HG02759 (cell line): Measurements from ENCODE around the gene PIM1.
"Not testable (repeated sequence)": the region's sequence is repeated elsewhere in the genome, so short reads cannot be mapped to it uniquely, and the experiment has no call there.

Source experiments
- ATAC-seq: cut with Tn5 transposase; IDR thresholded peaks from one replicate; pipeline ENCODE4 v1.9.1; 2021; ENCODE audit warnings: mild to moderate bottlenecking, moderate library complexity; ENCODE audit not compliant: unreplicated experiment

The PIM1 gene

GRCh38 chr6:37169496-37170272 is at the start of gene PIM1:
Gene PIM1, plus strand, starts transcription at chr6:37170152. Its CDS starts 424 bp downstream, at chr6:37170576.
- peak; percentile 77 for ATAC-seq

DNA sequence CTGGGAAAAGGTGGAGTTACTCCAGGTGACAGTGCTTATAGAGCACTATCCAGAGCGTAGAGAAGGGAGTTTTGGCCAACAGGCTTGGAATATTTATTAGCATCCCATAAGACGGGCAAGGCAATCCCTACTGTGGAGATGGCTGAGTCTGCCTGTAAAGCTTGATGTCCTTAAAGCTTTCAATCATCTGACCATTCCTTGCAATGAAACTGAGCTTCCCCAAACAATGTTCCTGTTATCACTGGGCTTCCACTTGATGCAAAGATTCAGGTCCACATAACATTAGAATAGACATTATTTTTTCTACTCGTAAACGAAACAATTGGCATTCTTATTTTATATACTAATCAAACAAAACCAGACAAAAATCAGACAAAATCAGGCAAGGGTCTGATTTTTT is 48.4 kb upstream of the PIM1 start:
- ATAC-seq = no peak

GRCh38 chr6:37122861-37123260 is 47.1 kb upstream of the PIM1 start:
- ATAC-seq = no peak

DNA sequence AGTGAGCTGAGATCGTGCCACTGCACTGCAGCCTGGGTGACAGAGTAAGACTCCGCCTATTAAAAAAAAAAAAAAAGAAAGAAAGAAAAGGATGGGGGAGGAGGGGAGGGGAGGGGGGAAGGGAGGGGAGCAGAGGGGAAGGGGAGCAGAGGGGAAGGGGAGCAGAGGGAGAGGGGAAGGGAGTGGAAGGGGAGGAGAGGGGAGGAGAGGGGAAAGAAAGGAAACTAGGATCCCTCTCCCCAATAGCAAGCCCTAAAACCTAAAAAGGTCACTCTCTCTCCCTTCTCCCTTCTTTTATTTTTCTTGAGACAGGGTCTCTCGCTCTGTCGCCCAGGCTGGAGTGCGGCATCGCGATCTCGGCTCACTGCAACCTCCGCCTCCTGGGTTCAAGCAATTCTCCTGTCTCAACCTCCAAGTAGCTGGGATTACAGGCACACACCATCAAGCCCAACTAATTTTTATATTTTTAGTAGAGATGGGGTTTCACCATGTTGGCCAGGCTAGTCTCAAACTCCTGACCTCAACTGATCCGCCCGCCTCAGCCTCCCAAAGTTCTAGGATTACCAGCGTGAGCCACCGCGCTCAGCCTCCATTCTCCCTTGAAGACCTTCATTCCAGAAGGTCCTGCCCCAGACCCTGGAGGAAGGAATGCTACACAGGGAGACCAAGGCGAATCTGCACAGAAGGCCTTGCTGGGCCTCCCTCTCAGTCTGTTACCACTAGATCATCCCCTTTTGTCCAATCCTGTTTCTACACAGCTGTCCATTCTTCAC is 45.8 kb upstream of the PIM1 start:
- no peak for ATAC-seq

DNA sequence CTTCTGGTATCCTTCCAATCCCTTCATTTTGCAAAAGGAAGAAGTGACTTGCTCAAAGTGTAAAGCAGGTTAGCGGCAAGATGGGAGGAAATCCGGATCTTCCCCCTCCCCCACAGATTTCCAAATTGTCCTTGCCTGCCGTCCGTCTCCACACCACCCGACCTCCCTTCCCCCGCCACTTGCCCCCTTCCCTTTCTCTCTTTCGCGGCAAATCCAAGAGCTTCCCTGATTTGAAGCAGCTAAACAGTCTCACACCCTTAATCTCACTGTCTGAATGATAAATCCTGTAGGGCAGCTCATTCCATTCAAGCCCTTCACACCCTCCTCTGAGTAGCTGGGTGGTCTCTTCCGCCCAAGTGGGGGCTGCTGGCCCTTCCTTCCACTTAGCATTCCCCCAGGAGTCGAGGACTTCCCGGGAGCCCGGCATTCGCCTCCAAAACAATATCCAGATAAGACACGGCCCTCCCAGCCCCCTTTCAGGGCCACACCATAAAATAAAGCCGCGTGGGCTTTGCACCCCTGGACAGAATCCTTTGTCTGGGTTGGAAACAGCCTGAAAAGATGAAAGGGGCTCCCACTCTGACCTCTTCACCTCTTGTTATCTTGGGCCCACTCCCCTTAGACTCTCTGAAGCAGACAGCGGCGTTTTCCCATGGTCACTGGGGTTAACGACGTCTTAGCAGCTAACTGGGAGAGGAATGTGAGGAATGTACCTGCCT is 44.0 kb upstream of the PIM1 start:
- no peak for ATAC-seq

GRCh38 chr6:37126493-37126958 is 43.4 kb upstream of the PIM1 start:
- no peak for ATAC-seq

GRCh38 chr6:37126961-37127616 is 42.9 kb upstream of the PIM1 start:
- no peak for ATAC-seq

DNA sequence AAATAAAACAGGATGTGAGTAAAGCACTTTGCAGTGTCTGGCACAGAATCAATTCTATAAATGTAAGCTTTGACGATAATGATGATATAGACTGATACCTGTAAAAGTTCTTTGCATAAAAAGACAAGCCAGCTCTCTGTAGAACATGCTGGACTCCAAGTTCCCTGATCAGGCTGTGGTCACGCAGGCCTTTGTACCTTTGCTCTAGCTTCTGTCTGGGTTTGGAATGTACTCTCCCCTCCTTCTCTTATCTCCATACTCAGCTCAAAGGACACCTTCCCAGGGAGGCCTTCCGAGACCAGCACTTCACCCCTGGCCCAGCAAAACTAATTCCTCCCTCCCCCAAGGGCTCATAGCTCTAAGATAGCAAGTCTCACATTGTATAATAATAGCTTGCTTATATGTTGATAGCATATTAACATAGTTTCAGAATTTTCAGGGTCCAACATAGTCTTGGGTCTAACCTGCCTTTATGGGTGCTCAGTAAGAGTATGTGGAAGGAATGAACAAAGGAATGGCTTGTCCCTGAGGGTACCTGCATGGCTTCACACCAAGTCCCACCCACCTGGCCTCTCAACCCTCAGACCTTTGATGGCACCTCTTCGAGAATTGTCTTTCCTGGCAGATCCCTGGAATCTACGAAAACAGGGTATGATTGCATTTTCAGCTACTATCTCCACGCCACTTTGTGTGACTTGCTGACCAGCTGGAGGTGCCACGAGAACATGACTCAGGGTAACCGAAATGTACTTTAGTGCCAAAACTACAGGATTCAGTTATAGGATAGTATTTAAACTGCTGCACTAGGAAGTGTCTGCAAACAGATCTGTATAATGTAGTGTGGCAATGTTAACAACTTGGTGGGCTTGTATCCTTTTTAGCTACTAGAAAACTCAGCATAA is 41.7 kb upstream of the PIM1 start:
- ATAC-seq = no peak

- not testable (repeated sequence) for ATAC-seq
Measured at GRCh38 chr6:37128863-37129443, 41.0 kb upstream of the PIM1 start.

- ATAC-seq = no peak
Measured at GRCh38 chr6:37129566-37129965, 40.4 kb upstream of the PIM1 start.

DNA sequence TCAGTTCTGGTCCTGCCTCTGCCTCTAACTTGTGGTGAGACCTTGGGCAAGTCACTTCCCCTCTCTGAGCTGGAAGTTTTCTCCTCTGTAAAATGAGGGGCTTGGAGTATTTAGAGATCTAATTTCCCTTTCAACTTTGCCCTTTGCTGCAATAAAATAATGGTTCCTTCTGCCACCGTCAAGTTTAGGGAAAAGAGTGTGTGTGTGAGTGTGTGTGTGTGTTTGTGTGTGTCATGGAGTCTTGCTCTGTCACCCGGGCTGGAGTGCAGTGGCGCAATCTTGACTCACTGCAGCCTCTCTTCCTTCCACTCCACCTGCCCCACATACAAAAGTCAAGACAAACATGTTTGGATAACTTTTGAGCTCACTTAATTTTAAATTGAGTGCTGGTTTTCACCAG is 39.2 kb upstream of the PIM1 start:
- ATAC-seq = no peak

DNA sequence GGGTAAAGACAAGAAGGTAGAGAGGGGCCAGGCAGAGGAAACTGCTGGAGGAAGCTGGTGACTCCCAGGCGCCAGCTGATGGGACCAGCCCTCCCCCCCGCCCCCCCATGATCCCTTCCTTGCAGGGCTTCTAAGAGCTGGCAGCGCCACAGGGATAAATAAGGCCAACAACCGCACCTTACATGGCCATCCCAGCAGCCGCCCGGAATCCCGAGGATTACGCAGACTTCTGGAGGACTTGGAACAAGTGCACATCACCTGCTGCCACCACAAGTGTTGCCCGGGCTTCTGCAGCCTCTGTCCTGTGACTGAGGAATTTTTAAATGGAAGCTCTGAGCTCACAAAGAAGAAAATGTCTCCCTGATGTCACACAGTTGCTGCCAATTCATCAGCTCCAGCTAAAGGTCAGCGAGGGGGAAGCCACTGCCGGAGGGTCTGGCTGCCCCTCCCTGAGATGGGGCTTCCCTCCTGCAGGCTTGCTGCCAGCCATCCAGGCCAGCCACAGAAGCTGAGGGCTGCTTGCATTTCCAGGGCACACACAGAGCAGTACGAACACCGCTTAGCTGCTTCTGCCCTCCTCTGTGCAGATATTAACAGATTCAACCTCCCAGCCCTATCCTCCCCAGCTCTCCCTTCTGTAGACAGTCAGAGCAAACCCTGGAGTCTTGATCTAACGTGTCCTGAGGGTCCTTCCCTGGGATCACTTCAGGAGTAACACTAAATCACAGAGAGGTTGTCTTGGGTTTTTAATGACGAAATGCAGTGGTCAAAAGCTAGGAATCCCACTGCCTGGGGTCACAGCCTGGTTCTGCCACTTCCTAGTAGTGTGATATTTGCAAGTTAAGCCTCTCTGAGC is 38.6 kb upstream of the PIM1 start:
- no peak for ATAC-seq

GRCh38 chr6:37131960-37132253 is 38.0 kb upstream of the PIM1 start:
- no peak for ATAC-seq

DNA sequence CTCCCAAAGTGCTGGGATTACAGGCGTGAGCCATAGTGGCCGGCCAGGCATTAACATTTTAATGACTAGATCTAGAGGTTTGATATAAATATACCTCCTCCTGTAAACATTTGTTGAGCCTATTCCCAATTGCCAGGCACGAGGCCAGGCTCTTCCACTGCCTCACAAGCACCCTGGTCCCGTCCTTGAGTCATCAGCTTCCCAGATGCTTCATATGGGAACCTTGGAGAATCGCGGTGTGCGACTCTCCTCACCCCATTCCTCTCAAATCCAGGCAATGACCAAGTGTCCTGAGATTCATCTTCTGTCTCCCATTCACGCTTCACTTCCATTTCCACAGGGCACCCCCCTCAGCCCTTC is 35.9 kb upstream of the PIM1 start:
- ATAC-seq = no peak

DNA sequence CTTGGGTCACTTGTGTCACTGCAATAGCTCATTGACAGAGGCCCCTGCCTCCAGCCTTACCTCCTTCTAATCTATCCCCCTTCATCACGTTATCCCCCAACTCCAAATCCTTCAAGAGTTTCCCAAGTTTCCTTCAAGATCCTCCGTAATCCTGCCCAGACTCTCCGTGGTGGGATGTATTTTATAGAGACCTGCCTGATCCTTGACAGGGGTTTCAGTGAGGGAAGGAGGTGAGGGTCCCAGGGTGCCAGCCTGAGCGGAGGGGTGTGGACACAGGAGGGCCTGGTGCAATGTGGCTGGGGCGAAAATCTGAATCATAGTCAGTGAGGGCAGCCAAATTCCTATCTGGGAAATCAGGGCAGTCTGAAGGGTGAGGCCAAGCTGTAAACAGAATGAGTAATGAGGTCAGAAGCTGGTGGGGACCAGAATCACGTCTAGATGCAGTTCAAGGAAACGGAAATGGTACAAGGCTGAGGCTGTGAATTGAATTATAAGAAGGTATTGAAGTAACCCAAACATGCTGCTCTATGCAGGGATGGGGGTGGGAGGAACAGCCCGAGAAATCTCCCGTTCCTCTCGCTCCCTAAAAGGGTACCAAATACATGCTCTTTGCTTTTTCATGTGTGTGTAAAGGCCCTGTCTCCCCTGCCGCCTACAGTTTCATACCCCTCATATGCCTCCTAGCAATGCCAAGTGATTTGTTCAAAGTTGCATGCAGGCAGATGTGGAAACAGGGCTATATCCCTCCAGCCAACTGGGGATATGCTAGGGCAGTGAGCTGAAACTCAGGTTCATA is 35.4 kb upstream of the PIM1 start:
- ATAC-seq = no peak

- ATAC-seq = no peak
Measured at GRCh38 chr6:37135835-37136694, 33.9 kb upstream of the PIM1 start.

DNA sequence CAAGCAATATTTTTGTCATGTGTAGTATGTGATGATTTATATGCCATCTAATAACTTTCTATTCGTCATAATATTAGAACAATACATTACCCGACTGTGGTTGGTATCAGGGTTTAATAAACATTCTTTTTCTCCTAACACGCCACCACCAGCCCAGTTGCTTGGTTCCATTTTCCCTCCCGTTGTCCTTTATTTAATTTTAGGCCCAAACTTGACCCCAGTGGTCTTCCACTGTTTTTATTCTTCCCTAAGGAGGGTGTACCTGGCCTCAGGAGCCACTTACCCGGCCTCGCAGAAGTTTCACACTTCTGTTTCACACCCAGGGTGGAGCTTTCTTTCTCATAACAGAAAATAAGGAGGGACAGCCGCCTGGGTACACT is 33.1 kb upstream of the PIM1 start:
- no peak for ATAC-seq
